ENCODE results near the gene ALG14.
"Not testable (repeated sequence)": the region's sequence is repeated elsewhere in the genome, so short reads cannot be mapped to it uniquely, and the experiment has no call there.

The ALG14 gene

GRCh38 chr1:95086949-95087533 is 14.3 kb upstream of the ALG14 start:
- no peak for DNase-seq

DNA sequence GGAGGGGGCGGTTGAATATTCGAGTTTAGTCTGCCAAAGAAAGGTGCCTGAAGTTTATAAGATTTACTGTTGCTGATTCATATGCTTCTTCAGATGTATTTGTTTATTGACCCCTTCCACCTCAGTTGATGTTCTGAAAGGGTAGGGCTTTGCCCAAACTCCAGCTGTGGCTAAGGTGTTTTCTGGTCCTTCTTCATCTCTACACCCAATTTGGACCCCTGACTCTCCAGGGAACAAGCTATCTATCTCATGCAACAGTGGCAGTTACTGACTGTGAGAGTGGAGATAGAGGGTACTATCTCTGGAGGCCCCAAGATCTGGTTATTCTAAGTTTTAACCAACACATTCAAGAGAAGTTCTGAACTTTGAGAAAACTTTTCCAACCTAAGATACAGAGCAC is 12.6 kb upstream of the ALG14 start:
- DNase-seq: no peak

DNA sequence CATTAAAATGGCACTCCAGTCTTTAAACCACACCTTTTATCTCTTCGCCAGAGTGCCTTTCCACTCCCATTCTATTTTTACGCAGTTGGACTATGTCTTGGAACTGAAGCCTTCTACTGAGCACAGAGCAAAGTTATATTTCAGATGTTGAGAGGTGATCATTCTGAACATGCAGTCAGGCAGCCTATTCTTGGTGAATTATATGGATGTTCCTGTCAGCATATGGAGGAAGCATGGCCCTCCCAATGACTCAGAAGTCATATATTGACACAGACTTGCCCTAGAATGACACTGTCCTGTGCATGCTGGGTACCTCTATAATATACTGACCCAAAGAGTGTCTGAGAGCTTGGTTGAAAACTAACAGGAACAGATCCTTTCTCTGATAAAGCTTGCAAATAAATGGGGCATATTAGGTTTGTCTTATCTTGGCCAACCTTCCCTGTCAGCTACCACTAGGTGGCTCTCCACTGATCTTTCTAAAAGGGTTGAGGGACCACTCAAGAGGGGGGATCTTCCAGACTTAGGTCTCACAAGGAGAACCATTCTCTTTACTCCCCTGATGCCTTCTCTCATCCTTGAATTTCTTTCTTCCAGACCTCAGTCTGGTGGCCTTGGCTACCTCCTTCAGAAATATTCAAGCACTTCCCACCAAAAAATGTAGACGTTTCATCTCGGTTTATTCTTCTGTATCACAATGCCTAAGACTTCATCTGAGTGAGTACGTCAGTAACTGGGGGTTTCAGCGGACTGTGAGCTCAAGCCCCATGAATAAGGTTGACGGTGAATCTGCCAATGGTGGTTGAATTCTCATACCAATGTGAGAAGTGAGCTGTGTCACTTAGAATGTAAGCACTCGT is 11.8 kb upstream of the ALG14 start:
- DNase-seq: peak; percentile 45

DNA sequence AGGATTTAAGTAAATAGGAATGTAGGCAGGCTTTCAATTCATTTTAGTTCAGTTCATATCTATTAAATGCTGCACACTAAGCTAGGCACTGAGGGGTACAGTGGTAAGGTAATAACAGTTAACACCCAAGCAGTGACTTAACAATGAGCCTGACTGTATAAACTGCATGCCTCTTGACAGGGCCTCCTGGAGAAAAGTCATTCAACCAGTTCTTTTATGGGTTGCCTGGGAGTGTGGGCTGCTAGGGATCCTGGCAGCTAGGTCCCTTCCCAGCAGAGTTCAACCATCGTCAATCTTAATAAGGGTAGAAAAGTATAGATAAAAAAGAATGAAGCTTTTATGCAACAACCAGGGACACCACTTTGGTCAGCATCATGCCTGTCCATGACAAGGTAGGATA is 8.1 kb upstream of the ALG14 start:
- no peak for DNase-seq

DNA sequence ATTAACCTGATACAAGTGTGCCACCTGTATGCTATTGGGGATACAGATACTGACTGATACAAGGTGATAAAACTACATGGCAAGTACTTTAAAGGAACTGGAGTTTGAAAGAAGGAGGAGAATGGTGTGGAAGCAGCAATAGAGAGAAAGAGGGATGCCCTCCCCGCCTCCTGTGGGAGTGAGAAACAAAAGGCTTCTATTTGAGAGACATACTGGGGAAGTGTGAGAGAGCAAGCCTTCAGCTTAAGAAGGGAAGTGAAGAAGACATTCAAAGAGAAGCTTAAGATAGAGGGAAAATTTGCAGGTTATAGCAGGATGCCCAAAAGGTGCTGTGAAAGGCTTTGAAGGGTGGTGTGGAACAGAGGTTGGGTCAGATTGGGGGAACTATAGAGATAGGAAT is 7.7 kb upstream of the ALG14 start:
- DNase-seq: no peak

GRCh38 chr1:95076034-95076433 is 3.3 kb upstream of the ALG14 start:
- DNase-seq: no peak

- no peak for DNase-seq
These were observed 695 bp upstream of the ALG14 start for GRCh38 chr1:95073446-95073845.

DNA sequence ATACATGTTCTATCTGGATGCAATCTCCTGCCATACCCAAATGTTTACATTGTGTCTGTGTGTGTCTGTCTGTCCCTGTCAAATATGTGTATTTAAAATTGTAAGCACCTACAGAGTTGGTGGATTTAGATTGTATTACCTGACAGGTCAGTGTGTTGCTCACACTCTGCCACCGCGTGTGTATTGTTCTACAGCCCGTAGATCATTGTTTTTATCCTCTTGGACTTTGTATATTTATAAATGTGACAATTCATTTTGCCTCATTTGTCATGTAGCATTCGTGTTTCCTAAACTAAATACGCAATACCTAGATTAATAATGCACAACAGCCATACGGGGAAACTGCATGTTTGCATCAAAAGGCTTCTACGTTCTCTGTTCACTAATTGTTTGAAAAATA is 634 bp downstream of the ALG14 start:
- no peak for DNase-seq

DNA sequence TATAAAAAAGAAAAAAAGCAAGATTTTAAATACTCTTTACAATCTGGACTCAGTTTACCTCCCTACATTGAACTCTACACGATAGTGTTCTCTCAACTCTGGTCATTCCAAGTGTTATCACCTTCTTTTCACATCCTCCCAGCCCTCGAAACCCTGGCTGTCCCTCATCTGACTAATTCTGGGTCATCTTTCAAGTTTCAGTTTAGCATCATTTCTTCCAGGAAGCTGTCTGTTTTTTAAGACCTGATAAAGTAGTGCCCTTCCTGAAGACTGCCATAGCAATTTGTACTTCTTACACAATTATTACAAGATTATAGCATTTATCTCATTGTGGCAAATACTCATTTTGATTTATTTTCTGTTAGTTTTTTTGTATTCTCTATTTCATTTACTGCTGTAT is 1.2 kb downstream of the ALG14 start:
- DNase-seq: no peak

DNA sequence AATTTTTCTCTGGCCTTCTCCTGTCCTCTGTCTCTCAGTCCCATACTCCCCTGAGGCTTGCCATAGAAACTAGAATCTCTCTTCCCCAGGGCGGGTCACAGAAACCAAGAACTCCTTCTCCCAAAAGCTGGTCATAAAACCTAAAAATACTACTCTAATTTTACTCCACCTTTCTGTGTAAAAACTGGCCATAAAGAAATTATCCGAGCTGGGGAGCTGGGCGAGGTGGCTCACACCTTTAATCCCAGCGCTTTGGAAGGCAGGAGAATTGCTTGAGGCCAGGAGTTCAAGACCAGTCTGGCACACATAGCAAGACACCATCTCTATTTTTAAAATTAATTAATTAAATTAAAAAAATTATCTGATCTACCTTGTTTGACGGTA is 3.0 kb downstream of the ALG14 start:
- no peak for DNase-seq

DNA sequence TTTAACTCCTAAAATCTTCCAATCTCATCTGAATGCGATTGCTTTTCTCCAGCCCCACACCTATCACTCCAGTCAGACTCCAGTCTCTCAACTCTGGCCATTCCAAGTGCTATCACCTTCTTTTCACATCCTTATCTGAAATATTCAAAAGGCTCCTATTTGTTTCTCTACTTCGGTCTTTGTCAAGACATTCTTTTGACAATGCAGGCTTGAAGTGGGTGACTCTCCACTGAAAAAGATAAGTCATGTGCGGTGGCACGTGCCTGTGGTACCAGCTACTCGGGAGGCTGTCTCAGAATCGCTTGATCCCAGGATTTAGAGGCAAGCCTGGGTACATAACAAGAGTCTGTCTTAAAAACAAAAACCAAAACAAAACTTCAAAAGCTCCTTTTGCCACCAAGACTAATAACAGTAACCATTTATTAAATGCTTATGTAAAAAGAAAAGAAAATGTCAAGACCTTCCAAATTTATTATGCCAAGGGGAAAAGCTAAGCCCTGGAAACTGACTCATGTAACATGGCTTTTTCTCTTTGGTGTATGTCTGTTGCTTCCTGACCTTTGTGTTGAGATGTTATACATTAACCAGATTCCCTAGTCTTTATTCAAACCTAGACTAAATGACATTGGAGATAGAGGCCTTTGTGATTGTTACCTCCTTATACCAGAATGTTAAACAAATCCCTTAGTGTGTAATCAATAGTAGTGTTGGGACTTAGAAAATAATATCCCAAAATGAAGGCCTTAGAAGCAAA is 3.6 kb downstream of the ALG14 start:
- no peak for DNase-seq

- DNase-seq: no peak
These were observed 5.2 kb downstream of the ALG14 start for GRCh38 chr1:95067568-95067967.

- no peak for DNase-seq
These were observed 5.7 kb downstream of the ALG14 start for GRCh38 chr1:95067062-95067461.

GRCh38 chr1:95061445-95062006 is 11.2 kb downstream of the ALG14 start:
- DNase-seq: no peak

DNA sequence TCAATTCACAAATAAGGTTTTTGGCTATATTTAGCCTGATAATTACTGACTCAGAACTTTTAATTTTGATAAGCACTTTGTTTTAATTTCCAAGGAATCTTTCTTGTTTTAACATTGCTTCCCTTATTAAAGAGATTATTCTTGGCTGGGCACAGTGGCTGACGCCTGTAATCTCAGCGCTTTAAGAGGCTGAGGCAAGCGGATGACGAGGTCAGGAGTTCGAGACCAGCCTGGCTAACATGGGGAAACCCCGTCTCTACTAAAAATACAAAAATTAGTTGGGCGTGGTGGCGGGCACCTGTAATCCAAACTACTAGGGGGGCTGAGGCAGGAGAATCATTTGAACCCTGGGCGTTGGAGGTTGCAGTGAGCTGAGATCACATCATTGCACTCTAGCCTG is 13.8 kb downstream of the ALG14 start:
- no peak for DNase-seq

- DNase-seq: no peak
These were observed 15.4 kb downstream of the ALG14 start for GRCh38 chr1:95057351-95057750.

GRCh38 chr1:95049935-95050334 is 22.8 kb downstream of the ALG14 start:
- DNase-seq: no peak

GRCh38 chr1:95048317-95048716 is 24.4 kb downstream of the ALG14 start:
- DNase-seq: no peak

DNA sequence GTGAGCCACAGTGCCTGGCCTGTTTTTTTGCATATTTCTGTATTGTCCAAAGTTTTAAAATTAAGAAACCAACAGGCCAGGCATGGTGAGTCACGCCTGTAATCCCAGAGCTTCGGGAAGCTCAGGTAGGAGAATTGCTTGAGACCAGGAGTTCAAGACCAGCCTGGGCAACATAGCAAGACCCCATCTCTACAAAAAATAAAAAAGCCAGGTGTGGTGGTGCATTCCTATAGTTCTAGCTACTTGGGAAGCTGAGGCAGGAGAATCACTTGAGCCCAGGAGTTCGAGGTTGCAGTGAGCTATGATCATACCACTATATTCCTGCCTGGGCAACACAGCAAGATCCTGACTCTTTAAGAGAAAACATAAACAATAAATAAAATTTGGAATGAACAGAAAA is 25.1 kb downstream of the ALG14 start:
- DNase-seq: not testable (repeated sequence)

GRCh38 chr1:95046359-95046758 is 26.4 kb downstream of the ALG14 start:
- DNase-seq: no peak

GRCh38 chr1:95043141-95043980 is 29.4 kb downstream of the ALG14 start:
- peak; percentile 82 for DNase-seq

DNA sequence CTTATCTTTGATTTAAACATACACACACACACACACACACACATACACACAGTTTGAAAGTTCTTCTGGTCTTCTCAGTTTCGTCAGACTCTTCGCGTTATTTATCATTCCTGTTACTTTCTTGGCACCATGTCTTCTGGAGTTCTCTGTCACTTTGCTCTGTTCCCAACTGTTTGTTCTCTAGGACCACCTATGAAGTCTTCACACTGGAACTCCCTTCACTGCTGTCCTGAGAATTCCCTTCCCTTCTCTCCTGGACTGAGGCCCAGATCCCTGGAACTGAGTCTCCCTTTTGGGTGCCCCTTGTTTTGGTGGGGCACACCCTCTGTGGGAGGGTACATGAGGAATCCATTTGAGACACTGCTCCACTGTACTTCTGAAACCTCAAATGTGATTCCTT is 30.5 kb downstream of the ALG14 start:
- DNase-seq: no peak
